SK-N-SH (cell line): ENCODE measurements around the gene SLC34A1. TPM values are rescaled to one million over a fixed set of nuclear protein-coding genes. Genes with fewer than 3 reads are reported as not detected.

Experiments used
- CTCF ChIA-PET: fragments of 300-600, 350-600 bp; formaldehyde crosslinking; extraction: SDS; loops from one replicate; lab custom pipeline; 2021; lab: Yijun Ruan, JAX
- POLR2A ChIA-PET: fragments of 350-600 bp; sonication (Branson Sonifier 250); formaldehyde crosslinking; extraction: SDS; loops from one replicate; lab custom pipeline; 2020; ENCODE audit warnings: antibody characterized with exemption, inconsistent platforms; lab: Yijun Ruan, JAX
- DNase-seq: peaks from one replicate; pipeline ENCODE4 v3.0.0; 2012
- H2AFZ ChIP-seq: fragments of 200-600 bp; sonication (generic); 2 replicates; pipeline ENCODE4 v1.8.1; 2016; ENCODE audit warnings: antibody characterized with exemption, mild to moderate bottlenecking, low read depth
- H3F3A ChIP-seq: fragments of 200-600 bp; sonication (generic); replicated peaks from 2 replicates; pipeline ENCODE3; 2016; ENCODE audit warnings: antibody characterized with exemption, mild to moderate bottlenecking; ENCODE audit not compliant: insufficient read depth
- H3K27ac ChIP-seq, 2 experiments: fragments of 200-500 bp in 1 of 2; fragments of 200-600 bp in 1 of 2; sonication (Bioruptor generic) in 1 of 2; sonication (generic), shearing (Covaris generic) in 1 of 2; 2 replicates each; pipeline versions ENCODE4 v1.5.1 to v1.6.1; 2014 to 2016; ENCODE audit warnings: low read depth in 2 of 2, inconsistent platforms in 1 of 2, low read length in 1 of 2, mild to moderate bottlenecking in 1 of 2, mixed read lengths in 1 of 2
- H3K27me3 ChIP-seq: fragments of 200-600 bp; sonication (generic), shearing (Covaris generic); 2 replicates; pipeline ENCODE4 v1.6.1; 2016; ENCODE audit warnings: mixed run types; ENCODE audit not compliant: insufficient read depth
- H3K36me3 ChIP-seq, 2 experiments: fragments of 200-500 bp in 1 of 2; fragments of 200-600 bp in 1 of 2; sonication (Bioruptor generic) in 1 of 2; sonication (generic) in 1 of 2; replicated peaks in 1 of 2; 2 replicates each; pipeline versions ENCODE3 to v1.5.1; 2014 to 2016; ENCODE audit warnings: low read length in 1 of 2, mild to moderate bottlenecking in 1 of 2; ENCODE audit not compliant: insufficient read depth in 2 of 2, control insufficient read depth in 1 of 2
- H3K4me1 ChIP-seq, 2 experiments: fragments of 200-500 bp in 1 of 2; fragments of 200-600 bp in 1 of 2; sonication (Bioruptor generic) in 1 of 2; sonication (generic), shearing (Covaris generic) in 1 of 2; 2 replicates each; pipeline versions ENCODE4 v1.5.1 to v1.6.1; 2014 to 2016; ENCODE audit warnings: low read depth in 1 of 2, low read length in 1 of 2, mixed run types in 1 of 2; ENCODE audit not compliant: insufficient read depth in 2 of 2, control insufficient read depth in 1 of 2
- H3K4me2 ChIP-seq: fragments of 200-600 bp; sonication (generic), shearing (Covaris generic); 2 replicates; pipeline ENCODE4 v1.6.1; 2017; ENCODE audit warnings: mixed run types
- H3K4me3 ChIP-seq, 2 experiments: fragments of 200-500 bp in 1 of 2; fragments of 200-600 bp in 1 of 2; sonication (Bioruptor generic) in 1 of 2; sonication (generic), shearing (Covaris generic) in 1 of 2; 2 replicates each; pipeline versions ENCODE4 v1.5.1 to v1.8.1; 2014 to 2016; ENCODE audit warnings: low read depth in 2 of 2, inconsistent platforms in 1 of 2, low read length in 1 of 2, mild to moderate bottlenecking in 1 of 2, mixed read lengths in 1 of 2, moderate library complexity in 1 of 2
- H3K79me2 ChIP-seq: fragments of 200-600 bp; sonication (generic); 2 replicates; pipeline ENCODE4 v1.8.1; 2017; ENCODE audit warnings: mild to moderate bottlenecking; ENCODE audit not compliant: insufficient read depth
- H3K9ac ChIP-seq: fragments of 200-600 bp; sonication (generic); 2 replicates; pipeline ENCODE4 v1.6.1; 2017; ENCODE audit warnings: mixed run types
- H3K9me2 ChIP-seq: fragments of 200-600 bp; sonication (generic); 2 replicates; pipeline ENCODE4 v1.6.1; 2017; ENCODE audit warnings: mixed run types
- H3K9me3 ChIP-seq: fragments of 200-600 bp; sonication (generic); 2 replicates; pipeline ENCODE4 v1.6.1; 2017; ENCODE audit warnings: mixed run types, mild to moderate bottlenecking, moderate library complexity
- H4K20me1 ChIP-seq: fragments of 200-600 bp; sonication (generic); 2 replicates; pipeline ENCODE4 v1.6.1; 2017; ENCODE audit warnings: mild to moderate bottlenecking, mixed run types; ENCODE audit not compliant: insufficient read depth
- CTCF ChIP-seq: fragments of 200-600 bp; sonication (generic); IDR thresholded peaks from 2 replicates; pipeline ENCODE4 v1.6.1; 2017; ENCODE audit warnings: antibody characterized with exemption, mild to moderate bottlenecking, moderate library complexity
- FOSL2 ChIP-seq: IDR thresholded peaks from 2 replicates; pipeline ENCODE4 v1.4.0; 2012; ENCODE audit warnings: low read depth, mild to moderate bottlenecking, moderate library complexity, borderline replicate concordance
- FOXJ3 ChIP-seq: sonication (generic); formaldehyde crosslinking; IDR thresholded peaks from 2 replicates; pipeline ENCODE4 v1.5.1; 2020; ENCODE audit warnings: mild to moderate bottlenecking, missing genetic modification reagents
- MAX ChIP-seq: IDR thresholded peaks from 2 replicates; pipeline ENCODE4 v1.4.0; 2012; ENCODE audit warnings: low read depth
- MXI1 ChIP-seq: IDR thresholded peaks from 2 replicates; pipeline ENCODE4 v1.6.1; 2012; ENCODE audit warnings: mild to moderate bottlenecking, low read depth, low read length, improper control_type of control experiment
- PBX3 ChIP-seq: IDR thresholded peaks from 2 replicates; pipeline ENCODE4; 2012
- POLR2AphosphoS5 ChIP-seq: IDR thresholded peaks from 2 replicates; pipeline ENCODE4 v1.6.1; 2012; ENCODE audit warnings: low read depth, low read length
- RCOR1 ChIP-seq: fragments of 150-350 bp; IDR thresholded peaks from 2 replicates; pipeline ENCODE4 v1.6.1; 2017; ENCODE audit warnings: antibody characterized with exemption, low read length
- RFX5 ChIP-seq: IDR thresholded peaks from 2 replicates; pipeline ENCODE4 v1.6.1; 2012; ENCODE audit warnings: mild to moderate bottlenecking, improper control_type of control experiment, low read length
- RXRA ChIP-seq: IDR thresholded peaks from 2 replicates; pipeline ENCODE4 v1.4.0; 2012; ENCODE audit warnings: low read depth, mild to moderate bottlenecking, borderline replicate concordance
- TAF1 ChIP-seq: IDR thresholded peaks from 2 replicates; pipeline ENCODE4 v1.6.1; 2012; ENCODE audit warnings: low read depth, mild to moderate bottlenecking, low read length, moderate library complexity, borderline replicate concordance
- USF2 ChIP-seq: fragments of 150-350 bp; IDR thresholded peaks from 2 replicates; pipeline ENCODE4 v1.6.1; 2017; ENCODE audit warnings: antibody characterized with exemption, low read length, low read depth, borderline replicate concordance
- YY1 ChIP-seq: IDR thresholded peaks from 2 replicates; pipeline ENCODE4 v1.4.0; 2012; ENCODE audit warnings: low read depth, mild to moderate bottlenecking
- WGBS: methylation state at CpG from one replicate; pipeline ENCODE4 v1.1.6; 2017; ENCODE audit warnings: low lambda C conversion rate; 5-methylcytosine and 5-hydroxymethylcytosine counted together
- polyA plus RNA-seq, 3 experiments: library from polyadenylated mRNA; depleted of rRNA; stranded (reverse); fragments of >200 nt; gene quantifications; 2 replicates each; pipeline ENCODE4 v1.2.3, GENCODE V29; 2012

SLC34A1 gene
- polyA plus RNA-seq, 1 of the 3 experiments (the other 2 are of a cell fraction), result 0.03 TPM

- no peak for TF ChIP-seq USF2
- TF ChIP-seq RCOR1, result no peak
- TF ChIP-seq FOXJ3 (CRISPR knock-in tag), result no peak
- TF ChIP-seq POLR2AphosphoS5, result no peak
- no peak for TF ChIP-seq MAX
- no peak for TF ChIP-seq RFX5
- TF ChIP-seq MXI1, result no peak
- TF ChIP-seq TAF1, result no peak
- no peak for TF ChIP-seq CTCF
- TF ChIP-seq YY1, result no peak
- no peak for TF ChIP-seq FOSL2
- no peak for TF ChIP-seq PBX3
- no peak for TF ChIP-seq RXRA
- ChIA-PET CTCF (interaction anchor here (0.8 to 1.7 kb wide), 9 partner anchors 8 to 96 kb away, joined by 3 to 8 read pairs (median 4); partner anchors contain the start of gene LMAN2), POLR2A (interaction anchor here (0.5 to 1.7 kb wide), 2 partner anchors 9 to 116 kb away, joined by 3 to 8 read pairs; partner anchors contain the start of gene LMAN2)
- Histone ChIP-seq H3K4me3 (no peak overlapping the region), H3K27ac (no peak overlapping the region), H3K9ac (no peak overlapping the region), H3F3A (peaks cover 6% of the 10 kb centered on the region), H3K27me3 (no peaks in the 10 kb centered on the region), H4K20me1 (no peaks in the 10 kb centered on the region), H3K4me2 (no peak overlapping the region), H3K9me2 (no peaks in the 10 kb centered on the region), H2AFZ (no peak overlapping the region), H3K79me2 (no peaks in the 10 kb centered on the region), H3K9me3 (no peaks in the 10 kb centered on the region), H3K36me3 (no peaks in the 10 kb centered on the region), H3K4me1 (peaks cover 8 to 27% of the 10 kb centered on the region in 2 experiments)
- 86% methylated on average over 6 of the region's 6 CpGs for WGBS
- DNase-seq, result no peak
Measured at GRCh38 chr5:177361418-177362291, 22.6 kb upstream of the SLC34A1 start.
